Measurements from ENCODE around the gene ACE. TPM values are rescaled to one million over a fixed set of nuclear protein-coding genes. Genes with fewer than 3 reads are reported as not detected.

Gene ACE
- total RNA-seq, 3 donors from 2014 or later (not counting 1 experiment from before 2014, with no cell fraction given), result 0.86 to 1.2 (median 1.0) TPM

GRCh38 chr17:63538693-63539595 lies 62.1 kb downstream of the ACE start:
- H3K27me3 Mint-ChIP-seq (ENCODE audit: low read depth in 2 of 2), result peaks cover 23 to 27% of the 10 kb centered on the region in 2 donors
- ATAC-seq (no peak), DNase-seq (no peak)
- H3K27me3 ChIP-seq (ENCODE audit: control insufficient read depth, insufficient read depth, low read length), result peaks cover 7% of the 10 kb centered on the region
- no peaks in the 10 kb centered on the region for H3K36me3 ChIP-seq (ENCODE audit: control insufficient read depth, insufficient read depth, low read length)
- H3K27ac ChIP-seq (ENCODE audit: low read length), result no peak overlapping the region
- no peaks in the 10 kb centered on the region for H3K9me3 ChIP-seq (ENCODE audit: control insufficient read depth, insufficient read depth, low read length)
- intact Hi-C loops (cut with micrococcal nuclease), result no loop called here
- TF ChIP-seq CTCF (IDR thresholded peaks at IDR 0.05), result no peak
- no peaks in the 10 kb centered on the region for H3K36me3 Mint-ChIP-seq
- H3K4me1 Mint-ChIP-seq, result no peaks in the 10 kb centered on the region
- no peaks in the 10 kb centered on the region for H3K9me3 Mint-ChIP-seq
- no peaks in the 10 kb centered on the region for H3K4me1 ChIP-seq (ENCODE audit: control insufficient read depth, insufficient read depth, low read length)
- no peak overlapping the region for H3K4me3 ChIP-seq (ENCODE audit: low read length)
- H3K4me3 Mint-ChIP-seq, result no peak overlapping the region
- 83% methylated on average over 9 of the region's 9 CpGs for WGBS (ENCODE audit: insufficient coverage)
- H3K27ac Mint-ChIP-seq, result no peak overlapping the region

- Mint-ChIP-seq H3K27ac (no peak overlapping the region), H3K4me3 (no peak overlapping the region), H3K36me3 (no peaks in the 10 kb centered on the region), H3K27me3 (ENCODE audit: low read depth in 2 of 2) (peaks cover 23 to 24% of the 10 kb centered on the region in 2 donors), H3K4me1 (no peaks in the 10 kb centered on the region), H3K9me3 (no peaks in the 10 kb centered on the region)
- Histone ChIP-seq H3K27me3 (ENCODE audit: control insufficient read depth, insufficient read depth, low read length) (peaks cover 7% of the 10 kb centered on the region), H3K4me3 (ENCODE audit: low read length) (no peak overlapping the region), H3K27ac (ENCODE audit: low read length) (no peak overlapping the region), H3K36me3 (ENCODE audit: control insufficient read depth, insufficient read depth, low read length) (no peaks in the 10 kb centered on the region), H3K4me1 (ENCODE audit: control insufficient read depth, insufficient read depth, low read length) (no peaks in the 10 kb centered on the region), H3K9me3 (ENCODE audit: control insufficient read depth, insufficient read depth, low read length) (no peaks in the 10 kb centered on the region)
- TF ChIP-seq CTCF (IDR thresholded peaks at IDR 0.05), result no peak
- DNase-seq (no peak), ATAC-seq (no peak)
- WGBS (ENCODE audit: insufficient coverage), result 63% methylated on average over 4 of the region's 4 CpGs
- intact Hi-C loops (cut with micrococcal nuclease), result no loop called here
Observed at GRCh38 chr17:63540590-63540989, 63.7 kb downstream of the ACE start.

DNA sequence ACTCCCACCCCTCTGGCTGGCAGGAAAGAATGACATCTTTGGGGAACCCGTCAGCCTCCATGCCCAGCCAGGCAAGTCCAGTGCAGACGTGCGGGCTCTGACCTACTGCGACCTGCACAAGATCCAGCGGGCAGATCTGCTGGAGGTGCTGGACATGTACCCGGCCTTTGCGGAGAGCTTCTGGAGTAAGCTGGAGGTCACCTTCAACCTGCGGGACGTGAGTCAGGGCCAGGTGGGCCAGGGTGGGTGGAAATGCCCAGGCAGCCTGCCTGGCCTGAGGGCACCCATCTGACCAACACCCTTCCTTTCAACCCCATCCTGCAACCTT lies 65.3 kb downstream of the ACE start:
- no peak overlapping the region for H3K4me3 ChIP-seq (ENCODE audit: low read length)
- H3K27ac ChIP-seq (ENCODE audit: low read length), result no peak overlapping the region
- no peak for TF ChIP-seq CTCF (IDR thresholded peaks at IDR 0.05)
- ATAC-seq, result no peak
- Mint-ChIP-seq H3K4me1 (no peaks in the 10 kb centered on the region), H3K9me3 (no peaks in the 10 kb centered on the region), H3K27me3 (ENCODE audit: low read depth in 2 of 2) (peaks cover 19% of the 10 kb centered on the region in 2 donors), H3K36me3 (no peaks in the 10 kb centered on the region), H3K4me3 (no peak overlapping the region), H3K27ac (no peak overlapping the region)
- H3K4me1 ChIP-seq (ENCODE audit: control insufficient read depth, insufficient read depth, low read length), result no peaks in the 10 kb centered on the region
- H3K27me3 ChIP-seq (ENCODE audit: control insufficient read depth, insufficient read depth, low read length), result peaks cover 7% of the 10 kb centered on the region
- intact Hi-C loops (cut with micrococcal nuclease), result no loop called here
- DNase-seq, result no peak
- no peaks in the 10 kb centered on the region for H3K9me3 ChIP-seq (ENCODE audit: control insufficient read depth, insufficient read depth, low read length)
- WGBS (ENCODE audit: insufficient coverage), result 95% methylated on average over 9 of the region's 9 CpGs
- no peaks in the 10 kb centered on the region for H3K36me3 ChIP-seq (ENCODE audit: control insufficient read depth, insufficient read depth, low read length)

All from natural killer cell (primary cell).